Measurements from ENCODE around the gene DKK2.

DKK2 gene

DNA sequence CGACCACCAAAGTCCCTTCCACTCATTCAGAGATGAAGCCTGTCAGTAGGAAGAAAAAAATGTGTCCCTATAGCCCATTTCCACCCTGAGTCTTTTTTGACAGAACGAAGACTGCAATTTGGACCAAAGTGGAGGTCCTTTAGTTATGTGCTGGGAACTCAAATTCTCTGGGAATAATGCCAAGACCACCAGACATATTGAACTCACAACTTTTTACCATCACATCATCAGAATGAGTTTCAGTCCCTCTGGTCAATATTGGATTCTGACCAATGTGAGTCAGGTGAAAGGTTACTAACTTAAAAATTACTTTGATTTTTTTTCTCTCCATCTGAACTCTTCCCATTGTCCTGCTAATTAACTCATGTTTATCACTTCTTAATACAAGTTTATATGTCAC is 128.9 kb downstream of the DKK2 start:
- no peak for DNase-seq

DNA sequence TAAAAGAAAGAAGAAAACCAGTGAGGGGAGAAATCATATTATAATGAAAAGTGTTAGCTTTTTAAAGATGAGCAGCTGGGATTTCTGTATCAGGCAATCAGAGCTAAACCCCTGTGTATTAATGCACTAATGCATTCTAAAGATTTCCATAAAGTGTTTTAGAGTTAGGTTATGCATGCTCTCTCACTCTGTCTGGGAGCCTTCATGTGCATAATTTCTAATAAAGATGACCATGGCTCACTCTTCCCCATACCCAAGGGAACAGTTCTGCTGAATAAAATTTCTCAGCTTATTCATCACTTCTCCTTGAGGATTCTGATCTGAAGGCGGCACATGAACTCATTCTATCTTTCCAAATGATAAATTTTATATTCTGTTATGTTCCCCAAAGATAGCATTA is 129.4 kb downstream of the DKK2 start:
- DNase-seq: no peak

- DNase-seq: no peak
Observed at GRCh38 chr4:106898621-106899230, 137.4 kb downstream of the DKK2 start.

- DNase-seq: no peak
Observed at GRCh38 chr4:106893903-106894302, 142.2 kb downstream of the DKK2 start.

DNA sequence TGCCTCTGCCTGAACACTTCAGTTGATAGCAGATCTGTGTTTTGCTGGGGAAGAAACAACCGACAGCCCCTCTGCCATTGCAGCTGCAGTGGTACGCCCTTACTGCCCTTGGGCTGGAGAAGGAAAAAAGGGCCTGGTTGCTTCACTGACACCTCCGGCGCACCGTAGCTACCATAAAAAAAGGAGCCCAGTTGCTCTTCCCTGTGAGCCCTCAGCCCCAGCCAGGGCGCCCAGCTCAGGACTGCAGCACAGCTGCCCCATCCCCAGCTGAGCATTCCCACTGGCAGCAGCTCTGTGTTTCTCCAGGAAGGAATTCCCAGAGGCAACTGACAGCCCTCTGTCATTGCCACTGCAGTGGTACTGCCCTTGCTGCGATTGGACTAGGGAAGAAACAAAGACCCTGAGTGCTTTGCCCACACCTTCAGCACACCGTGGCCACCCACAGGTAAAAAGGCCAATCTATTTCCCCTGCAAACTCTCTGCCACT is 142.7 kb downstream of the DKK2 start:
- no peak for DNase-seq

- DNase-seq: no peak
Observed at GRCh38 chr4:106892786-106893185, 143.3 kb downstream of the DKK2 start.

DNA sequence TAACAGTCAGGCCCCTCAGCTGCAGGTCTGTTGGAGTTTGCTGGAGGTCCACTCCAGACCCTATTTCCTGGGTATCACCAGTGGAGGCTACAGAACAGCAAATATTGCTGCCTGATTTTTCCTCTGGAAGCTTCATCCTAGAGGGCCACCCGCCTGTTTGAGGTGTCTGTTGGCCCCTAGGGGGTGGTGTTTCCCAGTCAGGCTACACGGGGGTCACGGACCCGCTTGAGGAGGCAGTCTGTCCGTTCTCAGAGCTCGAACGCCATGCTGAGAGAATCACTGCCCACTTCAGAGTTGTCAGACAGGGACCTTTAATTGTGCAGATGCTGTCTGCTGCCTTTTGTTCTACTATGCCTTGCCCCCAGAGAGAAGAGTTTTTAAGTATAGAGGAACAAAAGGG is 160.8 kb downstream of the DKK2 start:
- no peak for DNase-seq
